Embryonic facial prominence (tissue), 1 donor: ENCODE data around the gene TUBGCP6.

Source experiments
- DNase-seq: peaks from one replicate; pipeline ENCODE4 v3.0.0-alpha.2; 2016; ENCODE audit errors: extremely low spot score

The TUBGCP6 gene

DNA sequence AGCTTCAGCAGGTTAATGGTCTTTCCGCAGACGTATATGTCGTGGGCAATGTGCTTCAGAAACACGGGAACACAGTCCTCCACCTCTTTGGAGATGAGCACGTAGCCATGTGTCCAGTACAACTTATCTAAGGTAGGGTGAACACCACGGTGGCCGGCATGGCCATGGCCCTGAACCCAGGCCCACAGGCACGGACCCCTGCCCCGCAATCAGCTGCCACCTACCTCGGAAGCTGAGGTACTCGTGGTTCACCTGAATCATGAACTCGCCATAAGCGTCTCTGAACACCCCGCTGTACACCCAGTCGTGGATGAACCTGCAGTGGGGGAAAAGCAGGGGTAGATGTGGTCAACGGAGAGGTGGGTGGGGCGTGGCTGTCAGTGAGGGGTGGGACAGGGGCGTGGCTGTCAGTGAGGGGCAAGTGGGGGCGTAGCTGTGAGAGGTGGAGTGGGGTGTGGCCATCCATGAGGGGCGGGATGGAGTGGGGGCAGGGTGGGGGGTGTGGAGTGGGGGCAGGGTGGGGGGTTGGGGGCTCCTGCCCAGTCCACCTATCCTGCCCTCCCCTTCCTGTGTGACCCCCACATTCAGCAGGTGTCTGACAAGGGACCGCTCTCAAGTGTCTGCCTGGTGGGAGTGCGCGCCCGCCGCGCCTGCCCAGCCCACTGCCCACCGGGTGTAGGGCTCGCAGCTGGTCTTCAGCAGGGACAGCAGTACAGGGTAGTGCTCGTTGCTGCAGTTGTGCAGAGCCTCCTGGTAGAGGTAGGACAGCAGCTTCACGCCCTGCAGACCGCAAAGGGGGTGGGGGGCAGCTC is 18.6 kb downstream of the TUBGCP6 start:
- no peak for DNase-seq

DNA sequence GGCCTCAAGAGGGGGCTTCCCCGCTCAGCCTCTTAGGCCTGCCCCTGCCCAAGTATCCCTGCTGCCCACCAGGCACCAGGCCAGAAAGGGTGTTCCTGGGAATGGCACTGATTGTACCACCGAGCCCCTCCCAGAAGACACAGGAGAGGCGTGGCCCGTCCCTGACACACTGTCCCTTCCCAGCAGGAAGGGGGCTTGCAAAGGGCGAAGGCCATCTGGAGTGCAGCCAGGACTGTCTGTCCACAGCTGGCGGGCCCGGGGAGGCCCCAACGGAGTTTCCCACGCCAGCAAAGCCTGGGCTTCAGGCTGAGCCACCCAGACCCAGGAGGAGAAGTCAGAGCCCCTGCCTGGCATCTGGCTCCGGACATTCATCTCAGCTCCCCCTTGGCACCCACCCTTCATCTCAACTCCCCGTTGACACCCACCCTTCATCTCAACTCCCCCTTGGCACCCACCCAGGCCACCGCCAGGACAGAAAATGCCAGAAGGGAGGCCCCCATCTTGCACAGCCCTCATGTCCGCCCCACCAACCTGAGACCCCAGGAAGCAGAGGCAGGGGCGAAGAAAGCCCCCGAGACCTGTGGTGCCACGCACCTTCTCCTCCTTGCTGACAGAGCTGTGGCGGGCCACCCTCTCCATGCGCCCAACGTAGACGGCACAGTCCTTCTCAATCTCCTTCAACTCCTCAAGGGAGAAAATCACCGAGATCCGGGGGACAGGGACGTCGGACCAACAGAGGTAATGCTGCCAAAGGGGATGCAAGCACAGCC is 19.4 kb downstream of the TUBGCP6 start:
- DNase-seq = no peak

DNA sequence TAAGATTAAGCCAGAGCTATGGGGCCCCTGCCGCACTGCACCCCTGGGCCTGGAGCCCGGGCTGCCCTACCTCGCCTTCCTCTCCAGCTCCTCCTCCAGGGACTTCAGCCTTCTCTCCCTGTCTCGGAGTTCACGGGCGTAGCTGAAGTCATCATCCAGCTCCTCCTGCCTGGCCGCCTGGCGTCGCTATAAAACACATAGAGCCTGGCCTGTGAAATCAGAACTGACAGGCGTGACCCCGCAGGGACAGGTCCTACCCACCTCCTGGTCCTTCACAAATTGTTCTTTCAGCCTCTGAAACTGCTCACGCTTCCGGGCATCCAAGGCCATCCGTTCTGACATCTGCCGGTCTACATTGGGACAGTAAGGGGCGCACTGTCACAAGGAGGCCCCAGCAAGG is 20.8 kb downstream of the TUBGCP6 start:
- no peak for DNase-seq

DNA sequence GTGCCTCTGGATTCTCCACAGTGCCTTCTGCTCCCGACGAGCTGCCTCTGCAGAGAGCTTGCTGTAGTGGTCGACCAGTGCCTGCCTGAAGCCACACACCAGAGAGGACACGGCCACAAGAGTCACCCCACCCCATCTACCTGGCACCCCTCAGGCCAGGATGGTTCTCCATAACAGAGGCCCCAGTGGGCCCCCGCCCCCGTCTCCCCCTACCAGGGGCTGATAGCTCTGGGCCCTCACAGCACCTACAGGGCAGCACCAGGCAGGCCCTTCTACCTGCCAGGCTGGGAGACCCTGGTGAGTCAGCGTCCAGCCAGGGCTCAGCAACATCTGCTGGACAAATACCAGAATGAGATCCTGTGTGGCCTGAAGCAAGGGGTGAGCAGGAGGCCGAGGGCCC is 22.3 kb downstream of the TUBGCP6 start:
- DNase-seq = no peak

DNA sequence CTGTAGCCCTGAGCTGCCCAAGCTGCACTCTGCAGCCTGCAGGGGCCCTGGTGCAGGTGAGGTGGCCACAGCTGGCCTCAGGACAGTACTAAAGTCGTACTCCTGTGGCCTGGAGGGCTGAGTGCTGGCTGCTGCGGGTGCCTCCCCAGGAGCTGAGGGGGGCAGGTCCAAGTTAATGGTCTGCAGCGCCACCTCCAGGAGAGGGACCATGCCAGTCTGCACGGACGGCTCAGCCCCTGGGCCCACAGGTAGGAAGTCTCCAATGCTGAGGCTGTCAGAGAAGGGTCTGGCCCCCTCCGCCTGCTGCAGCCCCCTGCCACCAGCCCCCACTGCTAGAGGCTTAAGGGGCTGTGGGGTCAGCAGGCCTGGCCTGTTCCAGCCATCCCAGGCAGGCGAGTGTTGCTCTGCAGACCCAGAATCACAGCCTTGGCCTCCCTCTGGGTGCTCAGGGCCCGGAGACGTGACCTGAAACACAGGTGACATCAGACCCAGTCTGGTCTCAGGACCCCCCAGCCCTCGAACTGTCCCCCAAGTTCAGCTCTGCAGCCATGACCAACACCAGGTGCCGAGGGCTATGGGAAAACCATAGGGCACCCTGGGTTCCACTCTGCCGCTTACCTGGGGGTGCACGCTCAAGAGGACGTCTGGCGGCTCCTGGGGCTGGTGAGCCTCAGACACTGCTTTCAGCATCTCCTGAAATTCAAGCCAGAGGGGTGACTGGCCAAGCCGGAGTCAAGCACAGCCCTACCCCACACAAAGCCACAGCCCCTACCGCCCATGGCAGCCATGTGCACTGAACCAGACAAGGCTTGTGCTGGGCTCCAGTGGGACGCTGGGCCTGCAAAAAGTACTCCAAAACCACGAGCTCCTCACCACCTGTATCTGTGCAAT is 23.2 kb downstream of the TUBGCP6 start:
- DNase-seq = no peak

DNA sequence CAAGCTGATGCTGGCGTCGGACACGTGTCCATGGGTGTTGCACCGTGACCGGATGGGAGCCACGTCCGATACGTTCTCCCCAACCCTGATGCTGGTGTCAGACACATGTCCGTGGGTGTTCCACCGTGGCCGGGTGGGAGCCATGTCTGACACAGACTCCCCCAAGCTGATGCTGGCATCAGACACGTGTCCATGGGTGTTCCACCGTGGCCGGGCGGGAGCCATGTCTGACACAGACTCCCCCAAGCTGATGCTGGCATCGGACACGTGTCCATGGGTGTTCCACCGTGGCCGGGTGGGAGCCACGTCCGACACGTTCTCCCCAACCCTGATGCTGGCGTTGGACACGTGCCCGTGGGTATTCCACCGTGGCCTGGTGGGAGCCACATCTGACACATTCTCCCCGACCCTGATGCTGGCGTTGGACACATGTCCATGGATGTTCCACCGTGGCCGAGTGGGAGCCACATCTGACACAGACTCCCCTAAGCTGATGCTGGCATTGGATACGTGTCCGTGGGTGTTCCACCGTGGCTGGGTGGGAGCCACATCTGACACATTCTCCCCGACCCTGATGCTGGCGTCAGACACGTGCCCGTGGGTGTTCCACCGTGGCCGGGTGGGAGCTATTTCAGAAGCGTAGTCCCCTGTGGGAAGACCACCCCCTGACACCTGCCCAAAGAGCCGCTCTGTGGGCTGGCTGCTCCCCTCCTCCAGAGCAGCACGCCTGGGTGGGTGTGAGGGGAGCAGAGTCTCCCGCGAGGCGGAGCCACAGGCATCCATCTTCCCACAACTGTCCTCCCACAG is 24.0 kb downstream of the TUBGCP6 start:
- no peak for DNase-seq

DNA sequence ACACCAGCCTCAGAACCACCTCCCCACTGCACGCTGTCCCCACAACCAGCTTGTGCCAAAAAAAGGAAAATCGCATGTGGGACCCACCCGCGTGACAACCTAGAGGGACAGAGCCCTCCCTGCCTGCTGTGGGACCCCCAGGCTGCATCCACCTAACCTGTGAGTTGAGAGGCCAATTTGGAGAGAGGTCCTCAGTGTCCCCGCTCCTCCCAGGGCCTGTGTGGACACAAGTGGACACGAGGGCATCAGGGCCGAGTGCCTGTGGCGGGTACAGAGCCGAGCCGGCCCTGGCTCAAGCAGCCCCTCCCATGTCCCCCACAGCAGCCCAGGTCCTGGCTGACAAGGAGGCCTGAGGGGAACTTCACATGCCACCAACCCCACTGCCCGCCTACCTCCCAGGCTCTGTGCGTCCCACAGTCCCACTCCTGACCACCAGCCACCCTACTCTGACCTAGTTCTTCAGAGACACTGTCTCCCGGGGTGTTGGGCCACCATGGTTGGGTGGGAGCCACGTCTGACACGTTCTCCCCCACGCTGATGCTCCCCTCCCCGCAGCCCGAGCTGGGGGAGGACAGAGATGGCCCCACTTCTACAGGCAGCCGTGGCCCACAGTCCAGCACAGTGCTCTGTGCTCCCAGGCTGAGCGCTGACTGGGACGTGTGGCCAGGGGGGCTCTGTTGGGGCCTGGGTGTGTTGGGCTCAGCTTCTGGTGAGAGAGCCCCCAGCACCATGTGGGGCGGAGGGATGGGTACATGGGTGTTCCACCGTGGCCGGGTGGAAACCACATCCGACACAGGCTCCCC is 24.8 kb downstream of the TUBGCP6 start:
- no peak for DNase-seq

DNA sequence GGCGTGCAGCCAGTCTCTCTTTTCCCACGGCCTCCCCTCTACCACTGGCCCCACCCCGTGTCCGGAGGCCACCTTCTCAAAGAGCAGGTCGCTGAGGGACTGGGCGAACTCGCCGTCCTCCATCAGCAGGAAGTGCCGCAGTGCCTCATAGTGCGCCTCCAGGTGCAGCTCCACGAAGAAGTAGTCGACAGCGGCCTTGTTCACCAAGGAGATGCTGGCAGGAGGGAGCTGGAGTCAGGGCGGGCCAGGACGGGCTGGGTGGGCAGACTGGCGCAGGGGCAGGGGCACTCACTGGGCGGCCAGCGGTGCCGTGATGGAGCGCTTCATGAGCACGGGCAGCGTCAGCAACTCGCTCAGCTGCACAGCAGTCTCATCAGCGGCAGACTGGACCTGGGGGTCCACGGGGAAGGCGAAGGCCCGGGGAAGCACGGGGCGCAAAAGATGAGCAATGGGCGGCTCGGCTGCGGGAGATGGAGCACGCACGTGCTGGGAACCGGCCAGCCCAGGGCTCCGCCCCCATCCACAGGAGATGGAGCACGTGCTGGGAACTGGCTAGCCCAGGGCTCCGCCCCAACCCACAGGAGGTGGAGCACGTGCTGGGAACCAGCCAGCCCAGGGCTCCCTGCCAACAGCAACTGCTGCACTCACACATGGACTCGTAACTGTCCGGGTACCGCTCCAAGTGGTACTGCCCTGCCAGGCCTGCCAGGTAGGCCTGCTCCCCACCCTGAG is 25.7 kb downstream of the TUBGCP6 start:
- no peak for DNase-seq

DNA sequence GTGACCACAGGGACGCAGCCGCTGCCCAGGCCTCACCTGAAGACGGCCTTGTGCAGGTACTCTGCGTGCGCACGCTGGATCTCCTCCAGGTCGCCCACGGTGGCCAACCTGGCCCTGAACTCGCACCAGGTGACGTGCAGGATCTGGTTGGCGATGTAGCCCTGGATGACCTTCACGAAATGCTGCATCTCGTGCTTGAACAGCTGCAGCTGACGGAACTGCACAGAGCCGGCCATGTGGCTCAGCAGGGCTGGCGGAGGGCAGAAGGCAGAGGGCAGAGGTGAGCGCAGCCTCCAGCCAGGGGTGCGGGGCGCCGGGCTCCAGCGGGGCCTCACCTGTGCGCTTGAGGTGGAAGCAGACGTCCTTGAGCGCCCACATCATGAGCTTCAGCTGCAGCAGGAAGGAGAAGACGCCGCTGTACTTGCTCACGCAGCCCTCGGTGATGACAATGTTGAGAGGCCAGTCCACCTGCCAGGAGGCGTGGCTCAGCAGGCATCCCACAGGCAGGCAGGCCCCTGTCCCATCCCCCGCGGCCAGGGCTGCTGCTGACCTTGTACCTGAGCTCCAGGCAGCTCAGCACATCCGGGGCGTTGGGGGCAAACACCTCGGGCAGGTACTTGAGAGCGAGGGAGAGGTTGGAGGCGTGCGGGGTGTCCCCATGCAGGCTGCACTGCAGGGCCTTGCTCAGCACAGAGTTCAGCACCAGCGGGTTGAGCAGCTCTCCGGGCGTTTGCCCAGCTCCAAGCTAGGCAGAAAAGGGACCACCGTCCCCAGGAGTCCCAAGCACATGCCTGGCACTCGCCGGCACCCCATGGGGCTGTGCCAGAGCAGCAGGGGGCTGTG is 26.4 kb downstream of the TUBGCP6 start:
- DNase-seq = no peak

DNA sequence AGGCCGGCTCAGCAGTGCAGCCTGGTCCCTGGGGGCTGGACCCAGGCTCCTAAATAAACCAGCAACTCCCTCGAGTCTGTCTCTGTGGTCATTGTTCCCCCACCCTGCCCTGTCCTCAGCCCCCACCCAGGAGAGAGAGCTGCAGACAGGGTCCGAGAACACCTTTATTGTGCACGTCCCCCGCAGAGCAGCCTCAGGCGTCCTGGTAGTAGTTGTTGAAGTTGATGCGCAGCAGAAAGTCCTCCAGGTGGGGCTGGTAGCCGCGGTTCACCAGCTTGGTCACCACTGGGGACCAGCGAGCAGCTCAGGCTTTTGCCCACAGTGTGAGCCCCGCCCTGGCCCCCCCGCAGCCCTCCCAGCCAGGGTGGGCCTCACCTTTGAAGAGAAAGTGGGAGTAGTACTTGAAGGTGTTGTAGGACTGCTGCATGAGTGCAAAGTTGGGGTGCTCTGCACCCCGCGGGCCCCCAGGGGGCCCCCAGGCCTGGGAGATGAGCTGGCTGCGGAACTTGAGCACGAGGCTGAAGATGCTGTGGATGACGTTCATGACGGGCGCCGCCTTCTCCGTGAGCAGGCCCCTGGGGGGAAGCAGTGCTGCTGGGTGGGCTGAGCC is 27.2 kb downstream of the TUBGCP6 start:
- no peak for DNase-seq

DNA sequence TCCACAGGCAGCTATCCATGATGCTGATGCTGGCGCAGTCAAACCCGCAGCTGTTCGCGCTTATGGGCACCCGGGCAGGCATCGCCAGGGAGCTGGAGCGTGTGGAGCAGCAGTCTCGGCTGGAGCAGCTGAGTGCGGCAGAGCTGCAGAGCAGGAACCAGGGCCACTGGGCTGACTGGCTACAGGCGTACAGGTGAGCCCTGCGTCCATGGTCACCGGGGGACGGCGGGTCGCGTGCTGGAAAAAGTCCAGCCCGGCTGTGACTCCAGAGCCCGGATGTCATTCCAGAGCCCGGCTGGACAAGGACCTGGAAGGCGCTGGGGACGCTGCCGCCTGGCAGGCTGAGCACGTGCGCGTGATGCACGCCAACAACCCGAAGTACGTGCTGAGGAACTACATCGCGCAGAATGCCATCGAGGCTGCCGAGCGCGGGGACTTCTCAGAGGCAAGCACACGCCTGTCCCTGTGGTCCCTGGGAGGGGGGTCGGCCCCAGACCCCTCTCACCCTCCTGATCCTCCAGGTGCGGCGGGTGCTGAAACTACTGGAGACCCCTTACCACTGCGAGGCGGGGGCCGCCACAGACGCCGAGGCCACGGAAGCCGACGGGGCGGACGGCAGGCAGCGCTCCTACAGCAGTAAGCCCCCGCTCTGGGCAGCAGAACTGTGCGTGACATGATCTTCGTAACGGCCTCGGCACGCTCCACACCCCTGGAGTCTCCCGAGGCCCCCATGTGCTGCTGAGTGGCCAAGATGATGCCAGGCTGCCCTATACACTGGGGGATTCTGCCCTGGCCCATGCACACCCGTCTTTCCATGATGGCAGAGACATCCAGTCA is 27.9 kb downstream of the TUBGCP6 start:
- DNase-seq = no peak

DNA sequence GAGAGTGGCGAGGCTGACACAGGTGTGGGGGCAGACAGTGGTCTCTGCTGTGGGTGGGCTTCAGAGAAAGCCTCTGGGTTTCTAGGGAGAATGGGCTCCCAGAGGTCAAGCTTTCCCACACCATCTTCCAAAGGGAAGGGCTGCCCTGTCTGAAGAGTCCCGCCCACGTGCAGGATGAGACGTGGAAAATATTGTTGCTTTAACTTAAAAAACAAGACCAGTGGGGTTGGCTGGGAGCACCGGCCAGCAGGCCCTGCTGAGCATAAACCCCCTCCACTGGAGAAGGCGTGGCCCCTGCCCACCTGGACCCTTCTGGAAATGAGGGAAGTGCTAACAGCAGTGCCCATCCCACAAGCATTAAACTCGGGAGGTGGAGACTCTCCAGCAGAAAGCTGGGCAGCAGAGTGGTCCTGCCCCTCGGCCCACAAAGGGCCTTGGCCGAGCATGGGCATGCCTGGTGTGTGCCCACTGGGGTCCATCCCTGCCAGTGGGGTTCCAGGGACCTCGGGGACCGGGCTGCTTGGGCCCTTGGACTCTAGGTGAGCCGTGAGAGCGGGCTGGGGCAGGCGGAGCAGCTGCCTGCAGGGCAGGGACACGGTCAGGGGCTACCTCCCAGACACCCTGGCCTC is 28.7 kb downstream of the TUBGCP6 start:
- no peak for DNase-seq

DNA sequence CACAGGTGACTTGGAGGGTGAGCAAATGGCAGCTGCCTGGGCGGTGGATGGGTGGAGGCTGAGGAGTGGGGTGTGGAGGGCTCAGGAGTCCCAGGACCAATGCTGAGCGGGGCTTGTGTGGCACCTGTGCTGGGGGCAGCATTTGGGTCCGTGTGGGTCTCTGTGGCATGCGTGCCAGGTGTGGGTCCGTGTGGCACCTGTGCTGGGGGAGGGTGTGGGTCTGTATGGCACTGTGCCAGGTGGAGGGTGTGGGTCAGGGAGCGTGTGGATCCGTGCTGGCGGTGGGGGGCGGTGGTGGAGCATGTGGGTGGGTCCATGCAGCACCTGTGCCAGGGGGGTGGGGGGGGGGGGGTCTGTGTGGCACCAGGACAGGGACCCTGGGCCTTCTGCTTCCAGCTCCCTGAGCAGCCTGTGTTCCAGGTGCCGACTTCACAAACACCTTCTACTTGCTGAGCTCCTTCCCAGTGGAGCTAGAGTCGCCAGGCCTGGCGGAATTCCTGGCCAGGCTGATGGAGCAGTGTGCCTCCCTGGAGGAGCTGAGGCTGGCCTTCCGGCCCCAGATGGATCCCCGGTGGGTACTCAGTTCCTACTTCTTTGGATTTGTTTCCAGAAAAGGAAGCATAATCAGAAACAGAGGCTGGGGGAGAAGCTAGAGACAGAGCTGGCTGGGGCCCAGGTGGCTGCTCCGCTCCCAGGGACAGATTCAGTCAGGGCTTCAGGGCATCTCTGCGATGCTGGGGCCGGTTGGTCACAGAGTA is 29.3 kb downstream of the TUBGCP6 start:
- DNase-seq = no peak

DNA sequence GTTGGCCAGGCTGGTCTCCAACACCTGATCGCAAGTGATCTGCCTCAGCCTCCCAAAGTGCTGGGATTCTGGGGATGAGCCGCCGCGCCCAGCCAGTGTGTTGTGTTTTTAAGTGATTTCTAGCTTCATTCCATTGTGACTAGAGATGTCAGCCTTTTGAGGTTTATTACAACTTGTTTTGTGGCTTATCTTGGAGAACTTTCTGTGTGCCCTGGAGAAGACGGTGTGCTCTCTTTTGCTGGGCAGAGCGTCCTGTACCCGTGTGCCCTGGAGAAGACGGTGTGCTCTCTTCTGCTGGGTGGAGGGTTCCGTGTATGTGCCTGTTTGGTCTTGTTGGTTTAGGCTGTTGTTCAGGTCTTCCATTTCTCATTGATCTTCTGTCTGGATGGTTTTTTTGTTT is 31.6 kb downstream of the TUBGCP6 start:
- DNase-seq = no peak

DNA sequence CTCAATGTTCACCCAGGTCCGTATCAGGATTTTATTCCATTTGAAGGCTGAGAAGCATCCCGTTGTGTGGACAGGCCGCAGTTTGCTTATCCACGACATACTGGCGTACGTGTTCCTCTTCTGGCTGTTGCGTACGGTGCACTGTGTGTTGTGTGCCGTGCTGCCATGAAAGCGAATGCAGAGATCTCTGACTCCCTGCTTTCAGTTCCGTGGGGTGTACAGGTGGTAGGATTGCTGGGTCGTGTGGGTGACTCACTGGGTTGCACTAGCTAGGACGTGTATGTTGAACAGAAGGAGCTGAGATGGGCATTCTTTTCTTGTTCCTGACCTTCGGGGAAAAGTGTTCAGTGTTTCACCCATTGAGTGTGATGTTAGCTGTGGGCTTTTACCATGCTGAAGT is 33.7 kb downstream of the TUBGCP6 start:
- DNase-seq = no peak

DNA sequence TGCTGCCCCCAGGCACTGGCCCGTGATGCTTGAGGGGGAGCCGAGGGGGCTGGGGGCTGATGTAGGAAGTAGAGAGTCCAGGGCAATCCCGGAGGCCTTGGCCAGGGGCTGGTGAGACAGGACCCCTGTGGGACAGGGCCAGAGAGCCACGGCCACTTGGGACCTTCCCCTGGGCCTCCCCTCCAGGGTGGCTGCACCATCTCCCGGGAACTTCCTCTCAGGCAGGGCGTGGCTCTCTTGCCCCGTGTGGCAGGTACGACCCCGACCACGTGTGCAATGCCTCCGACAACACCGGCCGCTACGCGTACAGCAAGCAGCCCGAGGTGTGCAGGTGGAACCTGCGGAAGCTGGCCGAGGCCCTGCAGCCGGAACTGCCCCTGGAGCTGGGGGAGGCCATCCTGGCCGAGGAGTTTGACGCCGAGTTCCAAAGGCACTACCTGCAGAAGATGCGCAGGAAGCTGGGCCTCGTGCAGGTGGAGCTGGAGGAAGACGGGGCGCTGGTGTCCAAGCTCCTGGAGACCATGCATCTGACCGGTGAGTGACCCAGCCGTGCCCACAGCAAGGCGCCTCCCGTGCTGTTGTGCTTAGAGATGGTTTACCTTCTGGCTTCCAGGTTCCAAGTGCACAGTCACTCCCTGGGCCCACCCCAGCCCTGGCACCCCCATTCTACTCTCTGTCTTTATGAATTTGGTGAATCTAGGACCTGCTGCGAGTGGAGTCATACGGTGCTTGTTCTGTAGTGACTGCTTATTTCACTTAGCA is 34.3 kb downstream of the TUBGCP6 start:
- no peak for DNase-seq
